ENCODE measurements around the gene BRD9.

BRD9 gene

DNA sequence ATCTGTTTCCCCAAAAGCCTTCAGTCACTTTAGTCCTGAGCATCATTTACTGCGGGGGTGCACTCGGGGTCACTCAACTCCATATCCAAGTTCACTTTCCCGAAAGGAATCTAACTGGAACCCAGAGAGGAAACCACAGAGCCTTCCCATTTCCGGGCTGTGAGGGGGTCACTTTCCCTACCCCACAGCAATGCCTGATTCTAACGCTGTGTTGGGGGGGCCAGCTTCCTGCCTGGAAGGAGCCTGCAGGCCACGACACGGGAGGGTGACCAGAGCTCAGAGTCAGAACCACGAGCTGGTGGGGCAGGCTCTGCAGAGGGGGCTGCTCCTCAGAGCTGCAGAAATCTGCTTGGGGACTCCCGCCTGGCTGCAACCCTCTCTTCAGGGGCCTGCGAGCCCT is 20.3 kb downstream of the BRD9 start:
- Histone ChIP-seq H3K36me3 (ENCODE audit: control insufficient read depth, insufficient read depth, low read length, severe bottlenecking) (peaks cover 90% of the 10 kb centered on the region), H3K9me3 (ENCODE audit: control insufficient read depth, low read length) (no peaks in the 10 kb centered on the region)

GRCh38 chr5:871596-872298 is 20.9 kb downstream of the BRD9 start:
- H3K4me1 ChIP-seq (ENCODE audit: control insufficient read depth, insufficient read depth, low read length), result peaks cover 5% of the 10 kb centered on the region
- H3K27me3 ChIP-seq (replicated peaks; ENCODE audit: control insufficient read depth, insufficient read depth, low read length), result no peaks in the 10 kb centered on the region
- peaks cover 90% of the 10 kb centered on the region for H3K36me3 ChIP-seq (ENCODE audit: control insufficient read depth, insufficient read depth, low read length, severe bottlenecking)
- no peaks in the 10 kb centered on the region for H3K9me3 ChIP-seq (ENCODE audit: control insufficient read depth, low read length)
- no peak for DNase-seq (ENCODE audit: low read depth)
- H3K4me3 ChIP-seq (ENCODE audit: low read length), result no peak overlapping the region
- H3K9ac ChIP-seq (ENCODE audit: low read length), result no peak overlapping the region

More for the DNA sequence above, 20.3 kb downstream of the BRD9 start:
- Histone ChIP-seq H3K4me3 (ENCODE audit: low read length) (no peak overlapping the region), H3K27me3 (replicated peaks; ENCODE audit: control insufficient read depth, insufficient read depth, low read length) (no peaks in the 10 kb centered on the region), H3K9ac (ENCODE audit: low read length) (no peak overlapping the region), H3K4me1 (ENCODE audit: control insufficient read depth, insufficient read depth, low read length) (no peaks in the 10 kb centered on the region)
- DNase-seq (ENCODE audit: low read depth), result no peak

- Histone ChIP-seq H3K27me3 (replicated peaks; ENCODE audit: control insufficient read depth, insufficient read depth, low read length) (no peaks in the 10 kb centered on the region), H3K4me3 (ENCODE audit: low read length) (no peak overlapping the region), H3K36me3 (ENCODE audit: control insufficient read depth, insufficient read depth, low read length, severe bottlenecking) (peaks cover 83% of the 10 kb centered on the region), H3K9ac (ENCODE audit: low read length) (no peak overlapping the region), H3K4me1 (ENCODE audit: control insufficient read depth, insufficient read depth, low read length) (peaks cover 5% of the 10 kb centered on the region), H3K9me3 (ENCODE audit: control insufficient read depth, low read length) (no peaks in the 10 kb centered on the region)
- DNase-seq (ENCODE audit: low read depth), result no peak
Observed at GRCh38 chr5:870956-871355, 21.6 kb downstream of the BRD9 start.

- Histone ChIP-seq H3K9ac (ENCODE audit: low read length) (no peak overlapping the region), H3K9me3 (ENCODE audit: control insufficient read depth, low read length) (no peaks in the 10 kb centered on the region), H3K4me3 (ENCODE audit: low read length) (no peak overlapping the region), H3K27me3 (replicated peaks; ENCODE audit: control insufficient read depth, insufficient read depth, low read length) (no peaks in the 10 kb centered on the region), H3K36me3 (ENCODE audit: control insufficient read depth, insufficient read depth, low read length, severe bottlenecking) (peaks cover 74% of the 10 kb centered on the region), H3K4me1 (ENCODE audit: control insufficient read depth, insufficient read depth, low read length) (peaks cover 5% of the 10 kb centered on the region)
- no peak for DNase-seq (ENCODE audit: low read depth)
Observed at GRCh38 chr5:868428-869135, 24.0 kb downstream of the BRD9 start.

GRCh38 chr5:867300-867870 is 25.2 kb downstream of the BRD9 start:
- H3K36me3 ChIP-seq (ENCODE audit: control insufficient read depth, insufficient read depth, low read length, severe bottlenecking), result peaks cover 68% of the 10 kb centered on the region
- no peaks in the 10 kb centered on the region for H3K9me3 ChIP-seq (ENCODE audit: control insufficient read depth, low read length)
- peaks cover 5% of the 10 kb centered on the region for H3K4me1 ChIP-seq (ENCODE audit: control insufficient read depth, insufficient read depth, low read length)
- no peak for DNase-seq (ENCODE audit: low read depth)
- H3K4me3 ChIP-seq (ENCODE audit: low read length), result no peak overlapping the region
- H3K9ac ChIP-seq (ENCODE audit: low read length), result no peak overlapping the region
- no peaks in the 10 kb centered on the region for H3K27me3 ChIP-seq (replicated peaks; ENCODE audit: control insufficient read depth, insufficient read depth, low read length)

- Histone ChIP-seq H3K36me3 (ENCODE audit: control insufficient read depth, insufficient read depth, low read length, severe bottlenecking) (peaks cover 52% of the 10 kb centered on the region), H3K4me1 (ENCODE audit: control insufficient read depth, insufficient read depth, low read length) (peaks cover 5% of the 10 kb centered on the region), H3K9ac (ENCODE audit: low read length) (no peak overlapping the region), H3K9me3 (ENCODE audit: control insufficient read depth, low read length) (no peaks in the 10 kb centered on the region), H3K27me3 (replicated peaks; ENCODE audit: control insufficient read depth, insufficient read depth, low read length) (no peaks in the 10 kb centered on the region), H3K4me3 (ENCODE audit: low read length) (no peak overlapping the region)
- no peak for DNase-seq (ENCODE audit: low read depth)
Observed at GRCh38 chr5:865771-866170, 26.8 kb downstream of the BRD9 start.

DNA sequence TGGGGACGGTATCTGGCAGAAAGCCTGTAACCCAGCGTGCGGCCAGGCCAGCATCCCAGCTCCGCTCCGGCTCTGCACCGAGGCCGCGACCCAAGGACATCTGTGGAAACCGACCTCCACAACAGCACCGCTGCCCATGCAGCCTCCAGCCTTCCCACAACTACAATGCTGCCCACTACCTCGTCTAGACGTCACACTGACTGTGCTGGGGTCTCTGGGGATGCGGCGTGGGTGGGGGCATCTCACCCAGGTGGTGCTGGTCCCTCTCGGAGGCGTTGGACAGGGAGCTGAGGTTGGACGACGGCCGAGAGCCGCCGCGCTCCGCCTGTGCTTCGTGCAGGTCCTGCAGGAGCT is 27.5 kb downstream of the BRD9 start:
- Histone ChIP-seq H3K4me3 (ENCODE audit: low read length) (no peak overlapping the region), H3K36me3 (ENCODE audit: control insufficient read depth, insufficient read depth, low read length, severe bottlenecking) (peaks cover 46% of the 10 kb centered on the region), H3K27me3 (replicated peaks; ENCODE audit: control insufficient read depth, insufficient read depth, low read length) (no peaks in the 10 kb centered on the region), H3K9ac (ENCODE audit: low read length) (no peak overlapping the region), H3K9me3 (ENCODE audit: control insufficient read depth, low read length) (no peaks in the 10 kb centered on the region), H3K4me1 (ENCODE audit: control insufficient read depth, insufficient read depth, low read length) (peaks cover 5% of the 10 kb centered on the region)
- no peak for DNase-seq (ENCODE audit: low read depth)

GRCh38 chr5:864492-865167 is 28.0 kb downstream of the BRD9 start:
- H3K36me3 ChIP-seq (ENCODE audit: control insufficient read depth, insufficient read depth, low read length, severe bottlenecking), result peaks cover 40% of the 10 kb centered on the region

GRCh38 chr5:863244-863805 is 29.3 kb downstream of the BRD9 start:
- no peaks in the 10 kb centered on the region for H3K9me3 ChIP-seq (ENCODE audit: control insufficient read depth, low read length)
- H3K27me3 ChIP-seq (replicated peaks; ENCODE audit: control insufficient read depth, insufficient read depth, low read length), result no peaks in the 10 kb centered on the region
- H3K9ac ChIP-seq (ENCODE audit: low read length), result no peak overlapping the region
- peaks cover 27% of the 10 kb centered on the region for H3K36me3 ChIP-seq (ENCODE audit: control insufficient read depth, insufficient read depth, low read length, severe bottlenecking)
- DNase-seq (ENCODE audit: low read depth), result no peak
- peaks cover 5% of the 10 kb centered on the region for H3K4me1 ChIP-seq (ENCODE audit: control insufficient read depth, insufficient read depth, low read length)
- no peak overlapping the region for H3K4me3 ChIP-seq (ENCODE audit: low read length)

More at GRCh38 chr5:864492-865167, 28.0 kb downstream of the BRD9 start:
- no peak for DNase-seq (ENCODE audit: low read depth)
- Histone ChIP-seq H3K27me3 (replicated peaks; ENCODE audit: control insufficient read depth, insufficient read depth, low read length) (no peaks in the 10 kb centered on the region), H3K4me1 (ENCODE audit: control insufficient read depth, insufficient read depth, low read length) (peaks cover 5% of the 10 kb centered on the region), H3K9ac (ENCODE audit: low read length) (no peak overlapping the region), H3K9me3 (ENCODE audit: control insufficient read depth, low read length) (no peaks in the 10 kb centered on the region), H3K4me3 (ENCODE audit: low read length) (no peak overlapping the region)

DNA sequence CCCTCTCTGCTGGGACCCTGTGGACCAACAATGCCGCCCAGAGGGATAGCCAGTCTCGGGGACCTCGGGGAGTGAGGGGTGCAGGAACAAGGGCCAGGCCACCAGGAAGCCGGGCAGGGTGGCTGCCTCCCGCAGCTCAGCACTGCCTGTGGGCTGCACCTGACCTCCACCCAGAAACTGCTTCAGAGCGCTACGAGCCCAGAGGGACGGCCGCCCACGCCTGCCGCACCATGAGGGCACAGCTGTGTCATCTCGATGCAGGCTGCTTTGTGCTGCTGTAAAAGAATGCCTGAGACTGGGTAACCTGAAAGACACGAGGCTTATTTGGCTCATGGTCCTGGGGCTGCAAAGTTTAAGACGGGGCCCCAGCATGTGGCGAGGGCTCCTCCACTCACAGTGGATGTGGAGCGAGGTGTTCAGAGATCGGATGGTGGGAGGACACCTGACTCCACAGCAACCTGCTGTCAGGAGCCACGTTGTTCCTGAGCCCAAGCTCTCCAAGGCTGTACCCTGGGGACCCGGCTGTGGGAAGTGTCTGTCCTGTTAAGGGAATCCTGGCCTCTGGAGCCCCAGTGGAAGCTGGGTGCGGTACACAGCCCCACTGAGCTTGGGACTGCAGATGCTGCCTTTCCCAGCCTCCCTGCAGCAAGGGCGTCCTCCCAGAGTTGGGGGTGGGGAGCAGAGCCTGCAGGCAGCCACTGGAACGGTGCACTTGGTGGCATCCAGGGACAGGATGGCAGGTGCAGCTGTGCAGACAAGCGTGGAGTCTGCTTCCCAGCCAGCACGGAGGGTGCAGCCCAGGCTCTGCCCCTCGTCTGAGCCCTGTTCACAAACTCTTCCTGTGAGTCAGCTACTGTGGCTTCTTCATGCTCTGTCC is 30.0 kb downstream of the BRD9 start:
- Histone ChIP-seq H3K36me3 (ENCODE audit: control insufficient read depth, insufficient read depth, low read length, severe bottlenecking) (peaks cover 20% of the 10 kb centered on the region), H3K27me3 (replicated peaks; ENCODE audit: control insufficient read depth, insufficient read depth, low read length) (no peaks in the 10 kb centered on the region), H3K9me3 (ENCODE audit: control insufficient read depth, low read length) (no peaks in the 10 kb centered on the region), H3K9ac (ENCODE audit: low read length) (no peak overlapping the region), H3K4me3 (ENCODE audit: low read length) (no peak overlapping the region), H3K4me1 (ENCODE audit: control insufficient read depth, insufficient read depth, low read length) (peaks cover 5% of the 10 kb centered on the region)
- DNase-seq (ENCODE audit: low read depth), result no peak

All from adipocyte (in vitro differentiated cells).